ENCODE data around the gene CHMP6.

DNA sequence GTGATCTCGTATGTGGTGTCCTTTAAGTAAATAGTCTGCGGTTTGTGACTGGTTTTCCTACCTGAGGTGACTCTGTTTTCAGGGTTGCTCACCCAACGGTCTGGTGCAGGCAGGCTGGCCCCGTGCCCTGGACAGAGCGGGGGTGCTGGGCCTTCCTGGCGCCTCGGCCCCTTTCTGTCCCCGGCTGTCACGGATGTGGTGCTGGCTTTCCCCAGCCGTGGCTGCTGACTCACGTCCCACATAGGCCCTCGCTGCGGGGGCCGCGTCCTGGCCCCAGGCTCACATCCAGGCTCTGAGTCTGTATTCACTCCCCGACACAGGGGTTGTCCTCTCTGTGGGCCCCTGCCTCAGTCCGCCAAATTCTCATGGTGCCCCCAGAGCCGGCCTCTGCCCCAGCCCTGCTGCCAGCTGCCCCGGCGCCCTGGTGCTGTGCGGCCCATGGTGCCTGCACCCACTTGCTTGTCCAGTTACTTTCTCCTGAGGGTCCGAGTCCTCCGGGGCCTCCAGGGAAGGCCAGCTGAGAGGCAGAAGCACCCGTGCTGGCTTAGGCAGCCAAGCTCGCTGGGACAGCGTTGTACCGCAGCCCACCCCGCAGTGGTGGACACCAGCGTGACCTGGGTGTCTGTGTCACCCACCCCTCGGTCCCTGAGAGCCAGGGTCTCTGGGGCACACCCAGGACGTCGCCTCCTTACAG lies 5.9 kb downstream of the CHMP6 start:
- TF ChIP-seq POLR2A (IDR thresholded peaks at IDR 0.05; ENCODE audit: borderline replicate concordance, extremely low read depth, insufficient read depth, insufficient read length) (no peak), POLR2AphosphoS5 (IDR thresholded peaks at IDR 0.05; ENCODE audit: low read depth, low read length) (no peak), YY1 (IDR thresholded peaks at IDR 0.05; ENCODE audit: extremely low read depth, insufficient replicate concordance, low read depth, low read length) (no peak), TCF7L2 (IDR thresholded peaks at IDR 0.05; ENCODE audit: borderline replicate concordance, extremely low read depth, insufficient read depth, insufficient read length) (no peak), SRF (IDR thresholded peaks at IDR 0.05; ENCODE audit: low read depth) (no peak), ZNF274 (IDR thresholded peaks at IDR 0.05; ENCODE audit: low read depth, low read length) (no peak), ZFX (IDR thresholded peaks at IDR 0.05) (no peak), EZH2 (IDR thresholded peaks at IDR 0.05) (no peak), EZH2phosphoT487 (IDR thresholded peaks at IDR 0.05; ENCODE audit: borderline replicate concordance) (no peak), RAD21 (IDR thresholded peaks at IDR 0.05; ENCODE audit: low read depth) (no peak), JUND (IDR thresholded peaks at IDR 0.05) (no peak), CEBPB (IDR thresholded peaks at IDR 0.05; ENCODE audit: low read depth) (no peak)
- TF ChIP-seq, protein P1, sequence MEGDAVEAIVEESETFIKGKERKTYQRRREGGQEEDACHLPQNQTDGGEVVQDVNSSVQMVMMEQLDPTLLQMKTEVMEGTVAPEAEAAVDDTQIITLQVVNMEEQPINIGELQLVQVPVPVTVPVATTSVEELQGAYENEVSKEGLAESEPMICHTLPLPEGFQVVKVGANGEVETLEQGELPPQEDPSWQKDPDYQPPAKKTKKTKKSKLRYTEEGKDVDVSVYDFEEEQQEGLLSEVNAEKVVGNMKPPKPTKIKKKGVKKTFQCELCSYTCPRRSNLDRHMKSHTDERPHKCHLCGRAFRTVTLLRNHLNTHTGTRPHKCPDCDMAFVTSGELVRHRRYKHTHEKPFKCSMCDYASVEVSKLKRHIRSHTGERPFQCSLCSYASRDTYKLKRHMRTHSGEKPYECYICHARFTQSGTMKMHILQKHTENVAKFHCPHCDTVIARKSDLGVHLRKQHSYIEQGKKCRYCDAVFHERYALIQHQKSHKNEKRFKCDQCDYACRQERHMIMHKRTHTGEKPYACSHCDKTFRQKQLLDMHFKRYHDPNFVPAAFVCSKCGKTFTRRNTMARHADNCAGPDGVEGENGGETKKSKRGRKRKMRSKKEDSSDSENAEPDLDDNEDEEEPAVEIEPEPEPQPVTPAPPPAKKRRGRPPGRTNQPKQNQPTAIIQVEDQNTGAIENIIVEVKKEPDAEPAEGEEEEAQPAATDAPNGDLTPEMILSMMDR (IDR thresholded peaks at IDR 0.05 in 2 of 3, conservative IDR thresholded peaks at IDR 0.05 in 1 of 3; ENCODE audit: borderline replicate concordance in 1 of 3, insufficient read depth in 1 of 3, low read depth in 2 of 3, low read length in 2 of 3): no peak
- TF ChIP-seq, protein P2, sequence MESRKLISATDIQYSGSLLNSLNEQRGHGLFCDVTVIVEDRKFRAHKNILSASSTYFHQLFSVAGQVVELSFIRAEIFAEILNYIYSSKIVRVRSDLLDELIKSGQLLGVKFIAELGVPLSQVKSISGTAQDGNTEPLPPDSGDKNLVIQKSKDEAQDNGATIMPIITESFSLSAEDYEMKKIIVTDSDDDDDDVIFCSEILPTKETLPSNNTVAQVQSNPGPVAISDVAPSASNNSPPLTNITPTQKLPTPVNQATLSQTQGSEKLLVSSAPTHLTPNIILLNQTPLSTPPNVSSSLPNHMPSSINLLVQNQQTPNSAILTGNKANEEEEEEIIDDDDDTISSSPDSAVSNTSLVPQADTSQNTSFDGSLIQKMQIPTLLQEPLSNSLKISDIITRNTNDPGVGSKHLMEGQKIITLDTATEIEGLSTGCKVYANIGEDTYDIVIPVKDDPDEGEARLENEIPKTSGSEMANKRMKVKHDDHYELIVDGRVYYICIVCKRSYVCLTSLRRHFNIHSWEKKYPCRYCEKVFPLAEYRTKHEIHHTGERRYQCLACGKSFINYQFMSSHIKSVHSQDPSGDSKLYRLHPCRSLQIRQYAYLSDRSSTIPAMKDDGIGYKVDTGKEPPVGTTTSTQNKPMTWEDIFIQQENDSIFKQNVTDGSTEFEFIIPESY (IDR thresholded peaks at IDR 0.05; ENCODE audit: extremely low read depth, insufficient replicate concordance, low read length): no peak
